ENCODE measurements around the gene ZBTB1.

ZBTB1 gene

GRCh38 chr14:64501411-64502171, 3.0 kb upstream of the ZBTB1 start:
- TF ChIP-seq CTCF (IDR thresholded peaks at IDR 0.05), result no peak

GRCh38 chr14:64502456-64502855, 2.1 kb upstream of the ZBTB1 start:
- no peak for TF ChIP-seq CTCF (IDR thresholded peaks at IDR 0.05)

- no peak for TF ChIP-seq CTCF (IDR thresholded peaks at IDR 0.05)
Measured at GRCh38 chr14:64502887-64503433, 1.6 kb upstream of the ZBTB1 start.

DNA sequence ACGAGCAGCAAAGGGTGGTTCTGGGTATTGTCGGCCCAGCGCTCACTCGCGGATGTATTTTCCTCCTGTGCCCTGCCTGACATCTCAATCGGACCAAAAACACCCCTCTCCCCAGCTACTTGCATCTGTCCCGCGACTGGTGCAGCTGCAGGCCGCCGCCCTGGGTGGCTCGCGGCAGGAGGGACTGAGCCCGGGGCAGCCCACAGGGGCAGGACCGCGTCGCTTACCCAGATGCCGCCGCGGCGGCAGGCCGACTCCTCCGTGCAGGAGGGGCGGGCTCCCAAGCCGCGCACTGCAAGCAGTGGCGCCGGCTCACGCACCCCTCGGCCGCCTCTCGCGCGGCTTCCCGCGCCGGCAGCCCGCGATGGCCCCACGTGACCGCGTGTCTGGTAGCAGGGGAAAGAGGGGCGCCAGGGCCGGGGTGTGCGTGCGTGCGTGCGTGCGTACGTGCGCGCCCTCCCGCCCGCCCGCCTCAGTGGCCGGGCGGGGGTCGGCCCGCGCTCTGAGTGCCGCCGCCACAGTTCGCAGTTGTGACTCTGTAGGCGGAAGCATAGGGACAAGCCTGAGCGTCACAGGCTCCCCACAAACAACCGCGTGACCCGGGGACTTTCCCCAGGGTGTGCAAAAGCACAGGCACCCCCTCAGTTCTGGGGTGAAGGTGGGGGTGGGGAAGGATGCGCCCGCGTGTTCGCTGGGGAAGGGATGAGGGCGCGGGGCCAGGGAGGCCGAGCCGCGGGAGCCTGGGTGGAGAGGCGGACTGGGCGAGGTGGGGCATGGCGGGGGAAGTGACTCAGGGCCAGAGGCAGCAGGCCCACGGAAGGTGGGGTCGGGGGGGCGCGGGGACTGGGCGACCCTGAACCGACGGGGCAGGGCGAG, 898 bp upstream of the ZBTB1 start, which contains the start of gene ZBTB25:
TSS of gene ZBTB25 (minus strand) at position 405 of the 876 bp plus-strand sequence. CDS start 13,305 bp downstream, outside the sequence.
- no peak for TF ChIP-seq CTCF (IDR thresholded peaks at IDR 0.05)

DNA sequence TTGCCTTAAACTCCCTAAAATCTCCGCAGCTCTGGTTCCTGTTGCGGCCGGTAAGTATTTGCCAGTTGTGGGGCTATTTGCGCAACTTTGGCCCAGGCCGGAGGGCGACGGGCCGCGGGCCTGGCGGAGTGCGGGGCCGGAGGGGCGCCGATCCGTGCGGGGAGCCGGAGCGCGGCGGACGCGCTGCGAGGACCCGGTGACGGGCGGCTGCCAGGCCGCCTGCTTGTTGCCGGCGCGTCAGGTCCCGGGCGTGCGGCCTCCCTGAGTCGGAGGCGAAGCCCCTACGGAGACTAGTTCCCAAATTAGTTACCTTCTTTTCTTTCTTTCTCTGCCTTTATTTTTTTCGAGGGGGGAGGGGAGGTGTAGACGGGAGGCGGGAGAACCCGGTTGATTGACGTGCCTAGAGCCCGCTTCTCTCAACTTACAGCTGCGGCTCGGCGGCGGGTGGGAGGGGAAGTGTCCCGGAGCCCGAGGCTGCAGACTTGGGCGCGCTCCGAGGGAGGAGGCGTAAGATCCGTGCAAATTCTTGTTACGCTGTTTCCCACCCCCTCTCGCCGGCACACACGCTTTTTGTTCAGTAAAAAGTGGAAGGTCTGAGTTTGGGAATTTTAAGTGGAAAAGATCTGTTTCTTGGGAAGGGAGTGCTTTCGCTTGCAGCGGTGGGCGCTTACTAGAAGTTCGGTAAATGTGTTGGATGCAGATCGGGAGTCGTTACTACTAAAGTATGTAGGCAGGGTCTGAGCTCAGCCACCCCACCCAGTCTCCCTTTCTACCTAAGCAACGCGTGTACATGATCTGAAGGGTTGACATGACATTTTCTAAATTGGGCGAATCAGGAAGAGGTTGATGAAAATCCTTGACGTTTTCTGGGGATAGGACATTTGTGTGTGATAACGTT, 576 bp downstream of the ZBTB1 start:
- TF ChIP-seq CTCF (IDR thresholded peaks at IDR 0.05), result no peak

DNA sequence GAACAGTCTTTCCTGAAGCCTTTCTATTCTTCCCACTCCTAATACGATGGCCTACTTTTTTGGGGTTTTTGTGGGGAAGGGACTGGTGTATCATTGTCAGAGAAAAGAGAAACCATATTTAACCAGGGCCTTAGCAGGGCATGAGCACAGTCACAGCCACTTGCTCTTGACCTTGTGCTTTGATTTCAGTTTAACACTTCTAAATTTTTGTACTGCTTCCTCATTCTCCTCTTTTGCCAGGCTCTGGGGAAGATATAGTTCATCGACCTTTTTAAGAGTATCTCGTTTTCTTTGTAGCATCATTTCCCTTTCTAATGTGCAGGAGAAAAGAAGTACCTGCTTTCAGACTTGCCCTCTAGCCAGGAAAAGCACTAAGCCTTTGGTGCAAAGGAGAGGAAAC, 2.2 kb downstream of the ZBTB1 start:
- TF ChIP-seq CTCF (IDR thresholded peaks at IDR 0.05), result no peak

Measured in LNCAP (cell line).